PC-9 (cell line): Measurements from ENCODE around the gene SMDT1.

Source experiments
- CTCF ChIP-seq: fragments of 200-600 bp; sonication (generic); conservative IDR thresholded peaks from 2 replicates; pipeline ENCODE4 v1.6.1; 2017; ENCODE audit warnings: mixed run types, antibody characterized with exemption, mild to moderate bottlenecking, moderate library complexity
- EZH2 ChIP-seq: fragments of 200-600 bp; sonication (generic); IDR thresholded peaks from 2 replicates; pipeline ENCODE4 v1.8.0; 2017; ENCODE audit warnings: antibody characterized with exemption, low read depth

GRCh38 chr22:42060489-42060888 lies 19.0 kb upstream of the SMDT1 start:
- TF ChIP-seq CTCF (no peak), EZH2 (no peak)
